ENCODE results near the gene INTS1.

GRCh38 chr7:1494866-1495563 is 9.2 kb downstream of the INTS1 start:
- TF ChIP-seq EZH2 (IDR thresholded peaks at IDR 0.05; ENCODE audit: low read depth, unreplicated experiment), result no peak
- no peak for TF ChIP-seq REST (IDR thresholded peaks at IDR 0.05; ENCODE audit: unreplicated experiment)
- no peak for TF ChIP-seq CTCF (conservative IDR thresholded peaks at IDR 0.05; ENCODE audit: low read depth in 2 of 2)
- no peak for TF ChIP-seq CREB1 (CRISPR knock-in tag; IDR thresholded peaks at IDR 0.05; ENCODE audit: low read depth)
- TF ChIP-seq EZH2phosphoT487 (IDR thresholded peaks at IDR 0.05; ENCODE audit: unreplicated experiment), result no peak
- TF ChIP-seq ETS1 (IDR thresholded peaks at IDR 0.05), result no peak
- no peak for TF ChIP-seq POLR2AphosphoS5 (IDR thresholded peaks at IDR 0.05; ENCODE audit: low read depth)
- TF ChIP-seq ZNF331 (CRISPR knock-in tag; IDR thresholded peaks at IDR 0.05; ENCODE audit: low read depth), result no peak
- TF ChIP-seq ZNF114 (CRISPR knock-in tag; IDR thresholded peaks at IDR 0.05), result no peak

Data from GM23338 (cell line).